SK-MEL-5 (cell line): ENCODE data around the gene CHST15. TPM values are rescaled to one million over a fixed set of nuclear protein-coding genes. Genes with fewer than 3 reads are reported as not detected.

ENCODE experiments used
- DNase-seq: peaks from one replicate; pipeline ENCODE4 v3.0.0-alpha.2; 2016; ENCODE audit warnings: low read depth, low spot score
- in situ Hi-C: cut with HindIII; loops from 2 replicates; pipeline ENCODE4 v1.10.0; 2016; ENCODE audit warnings: low sequenced_read_pairs, high pct_unique_total_duplicates, low pct_unique_long_range_greater_than_20kb
- total RNA-seq: library from RNA; depleted of rRNA; stranded (reverse); fragments of >200 nt; shearing (Covaris generic); gene quantifications from 2 replicates; pipeline ENCODE4 v1.2.3, GENCODE V29; 2014

Gene CHST15
- total RNA-seq, 1 experiment from 2014 or later, result not detected

GRCh38 chr10:124126145-124126982, 33.0 kb upstream of the CHST15 start:
- no peak for DNase-seq
- in situ Hi-C loops, result no loop called here

- peak; percentile 29 for DNase-seq
- in situ Hi-C loops, result no loop called here
These were observed 32.1 kb upstream of the CHST15 start for GRCh38 chr10:124125305-124126116.

- in situ Hi-C loops, result no loop called here
- DNase-seq, result no peak
These were observed 31.4 kb upstream of the CHST15 start for GRCh38 chr10:124124769-124125161.

- DNase-seq, result no peak
- in situ Hi-C loops, result no loop called here
These were observed 30.8 kb upstream of the CHST15 start for GRCh38 chr10:124124123-124124768.

- in situ Hi-C loops, result no loop called here
- DNase-seq, result no peak
These were observed 29.8 kb upstream of the CHST15 start for GRCh38 chr10:124123156-124123555.

- DNase-seq, result no peak
- in situ Hi-C loops, result no loop called here
These were observed 28.8 kb upstream of the CHST15 start for GRCh38 chr10:124122211-124122610.

- DNase-seq, result no peak
- in situ Hi-C loops, result no loop called here
These were observed 27.1 kb upstream of the CHST15 start for GRCh38 chr10:124120410-124121061.

GRCh38 chr10:124119946-124120345, 26.5 kb upstream of the CHST15 start:
- in situ Hi-C loops, result no loop called here
- no peak for DNase-seq

GRCh38 chr10:124119216-124119615, 25.8 kb upstream of the CHST15 start:
- in situ Hi-C loops, result no loop called here
- DNase-seq, result no peak

- in situ Hi-C loops, result no loop called here
- no peak for DNase-seq
These were observed 24.4 kb upstream of the CHST15 start for GRCh38 chr10:124117833-124118232.

- in situ Hi-C loops, result no loop called here
- no peak for DNase-seq
These were observed 24.1 kb upstream of the CHST15 start for GRCh38 chr10:124117511-124117785.

- DNase-seq, result no peak
- in situ Hi-C loops, result no loop called here
These were observed 23.5 kb upstream of the CHST15 start for GRCh38 chr10:124116771-124117510.

- in situ Hi-C loops, result no loop called here
- DNase-seq, result no peak
These were observed 21.3 kb upstream of the CHST15 start for GRCh38 chr10:124114696-124115095.

GRCh38 chr10:124112891-124113580, 19.6 kb upstream of the CHST15 start:
- DNase-seq, result no peak
- in situ Hi-C loops, result no loop called here

- DNase-seq, result no peak
- in situ Hi-C loops, result no loop called here
These were observed 17.5 kb upstream of the CHST15 start for GRCh38 chr10:124110882-124111281.

GRCh38 chr10:124109261-124109660, 15.9 kb upstream of the CHST15 start:
- in situ Hi-C loops, result no loop called here
- DNase-seq, result no peak

GRCh38 chr10:124107072-124107471, 13.7 kb upstream of the CHST15 start:
- in situ Hi-C loops, result no loop called here
- no peak for DNase-seq
